PC-3 (cell line): ENCODE data around the gene ADD1. TPM values are rescaled to one million over a fixed set of nuclear protein-coding genes. Genes with fewer than 3 reads are reported as not detected.

ENCODE experiments used
- ATAC-seq: fragments of 200-7000 bp; cut with Tn5 transposase; 2 replicates; pipeline ENCODE4 v1.9.1; 2020; ENCODE audit warnings: mild to moderate bottlenecking, moderate library complexity
- BruUV-seq: library from RNA; stranded (reverse); fragments of 400-500 nt; replicated peaks from 2 replicates; lab custom pipeline; 2021; lab: Mats Ljungman, UMichigan
- CTCF ChIA-PET: fragments of 300-600 bp; sonication (Branson Sonifier 250); formaldehyde crosslinking; loops from one replicate; lab custom pipeline; 2022; ENCODE audit warnings: antibody characterized with exemption; lab: Charles Lee
- POLR2A ChIA-PET: fragments of 300-600 bp; sonication (Branson Sonifier 250); formaldehyde crosslinking; loops from one replicate; lab custom pipeline; 2022; ENCODE audit warnings: antibody characterized with exemption; ENCODE audit not compliant: unreplicated experiment; lab: Charles Lee
- DNase-seq: peaks from one replicate; pipeline ENCODE4 v3.0.0-alpha.2; 2015
- H2AFZ ChIP-seq: fragments of 300-600 bp; sonication (generic); 2 replicates; pipeline ENCODE4 v1.6.0; 2016; ENCODE audit warnings: antibody characterized with exemption, low read length
- H3F3A ChIP-seq: fragments of 300-600 bp; sonication (generic); one replicate; pipeline ENCODE4 v1.6.0; 2017; ENCODE audit warnings: antibody characterized with exemption, low read length, control low read depth, mild to moderate bottlenecking; ENCODE audit not compliant: unreplicated experiment
- H3K27ac ChIP-seq: fragments of 300-600 bp; sonication (generic); 2 replicates; pipeline ENCODE4 v1.5.1; 2016; ENCODE audit warnings: mild to moderate bottlenecking, low read length
- H3K27me3 ChIP-seq: fragments of 300-600 bp; sonication (generic); 2 replicates; pipeline ENCODE4 v1.6.1; 2016; ENCODE audit warnings: low read length, mixed read lengths
- H3K36me3 ChIP-seq: fragments of 300-600 bp; sonication (generic); 2 replicates; pipeline ENCODE4 v1.6.1; 2016; ENCODE audit warnings: low read depth, mixed run types, low read length, mixed read lengths
- H3K4me1 ChIP-seq: fragments of 300-600 bp; sonication (generic); 2 replicates; pipeline ENCODE4 v1.5.1; 2016; ENCODE audit warnings: low read length; ENCODE audit not compliant: insufficient read depth
- H3K4me2 ChIP-seq: fragments of 300-600 bp; sonication (generic); 2 replicates; pipeline ENCODE4 v1.6.0; 2016; ENCODE audit warnings: low read length
- H3K4me3 ChIP-seq: fragments of 300-600 bp; sonication (generic); 2 replicates; pipeline ENCODE4 v1.5.1; 2016; ENCODE audit warnings: mild to moderate bottlenecking, low read length, mixed read lengths
- H3K79me2 ChIP-seq: fragments of 300-600 bp; sonication (generic); 2 replicates; pipeline ENCODE4 v1.6.1; 2017; ENCODE audit warnings: low read length, mixed read lengths
- H3K9ac ChIP-seq: fragments of 300-600 bp; sonication (generic); 2 replicates; pipeline ENCODE4 v1.6.0; 2016; ENCODE audit warnings: mild to moderate bottlenecking, low read length
- H3K9me2 ChIP-seq: fragments of 300-600 bp; sonication (generic); replicated peaks from 2 replicates; pipeline ENCODE4 v1.6.1; 2016; ENCODE audit warnings: mixed run types, low read length, mixed read lengths
- H3K9me3 ChIP-seq: fragments of 300-600 bp; sonication (generic); 2 replicates; pipeline ENCODE4 v1.6.1; 2016; ENCODE audit warnings: low read length, mixed read lengths
- H4K20me1 ChIP-seq: fragments of 300-600 bp; sonication (generic); 2 replicates; pipeline ENCODE4 v1.6.1; 2016; ENCODE audit warnings: low read length, mixed read lengths
- CTCF ChIP-seq: fragments of 300-600 bp; sonication (generic); conservative IDR thresholded peaks from 2 replicates; pipeline ENCODE4 v1.5.1; 2017; ENCODE audit warnings: antibody characterized with exemption, low read depth, mild to moderate bottlenecking, low read length
- EZH2 ChIP-seq: fragments of 300-600 bp; sonication (generic); IDR thresholded peaks from one replicate; pipeline ENCODE4 v1.6.1; 2017; ENCODE audit warnings: antibody characterized with exemption, mild to moderate bottlenecking, low read length; ENCODE audit not compliant: unreplicated experiment
- EZH2phosphoT487 ChIP-seq: fragments of 300-600 bp; sonication (generic); IDR thresholded peaks from 2 replicates; pipeline ENCODE4 v1.6.1; 2018; ENCODE audit warnings: mild to moderate bottlenecking, antibody characterized with exemption, low read length, borderline replicate concordance
- intact Hi-C: fragments of 100-400 bp; cut with micrococcal nuclease; formaldehyde crosslinking; loops from 2 replicates; pipeline ENCODE4 v1.9.0; 2023
- total RNA-seq: library from RNA; depleted of rRNA; stranded (reverse); fragments of >200 nt; gene quantifications from 2 replicates; pipeline ENCODE4 v1.2.3, GENCODE V29; 2014

ADD1 gene
- total RNA-seq, 1 experiment from 2014 or later, result 118 TPM

- no peak for ATAC-seq
These were observed 17.0 kb downstream of the ADD1 start for GRCh38 chr4:2860391-2861348.

GRCh38 chr4:2861631-2862436 is 18.2 kb downstream of the ADD1 start:
- intact Hi-C loops, result loop anchor here (1.0 kb wide), 1 partner anchor 33 kb away; no protein-coding TSS in a partner anchor
- Histone ChIP-seq H3K79me2 (peaks cover 88% of the 10 kb centered on the region), H3K36me3 (no peaks in the 10 kb centered on the region), H3F3A (peaks cover 3% of the 10 kb centered on the region), H3K27me3 (no peaks in the 10 kb centered on the region), H3K9me3 (no peaks in the 10 kb centered on the region), H3K4me3 (no peak overlapping the region), H3K9me2 (no peaks in the 10 kb centered on the region), H3K9ac (no peak overlapping the region), H3K4me1 (peaks cover 12% of the 10 kb centered on the region), H3K27ac (no peak overlapping the region), H2AFZ (no peak overlapping the region), H4K20me1 (0 out of 2 replicates have a peak, but pooled peaks cover 4% of the 10 kb centered on the region), H3K4me2 (no peak overlapping the region)
- POLR2A ChIA-PET, result interaction anchor here (0.5 kb wide), 1 partner anchor 125 kb away, joined by 12 read pairs; no protein-coding TSS in a partner anchor
- ATAC-seq (no peak; the same call in 1 of the 2 replicates), DNase-seq (no peak)
- BruUV-seq, result no TSS peak
- CTCF ChIA-PET, result no interaction called here
- no peak for TF ChIP-seq EZH2
- no peak for TF ChIP-seq EZH2phosphoT487
- no peak for TF ChIP-seq CTCF

More at GRCh38 chr4:2860391-2861348, 17.0 kb downstream of the ADD1 start:
- ChIA-PET POLR2A (interaction anchor here (0.5 kb wide), 1 partner anchor 124 kb away, joined by 12 read pairs; no protein-coding TSS in a partner anchor), CTCF (no interaction called here)
- Histone ChIP-seq H3K79me2 (peaks cover 87% of the 10 kb centered on the region), H3K36me3 (no peaks in the 10 kb centered on the region), H2AFZ (no peak overlapping the region), H4K20me1 (0 out of 2 replicates have a peak, but pooled peaks cover 4% of the 10 kb centered on the region), H3K27me3 (no peaks in the 10 kb centered on the region), H3K9ac (no peak overlapping the region), H3K4me1 (peaks cover 12% of the 10 kb centered on the region), H3K4me3 (no peak overlapping the region), H3K9me2 (no peaks in the 10 kb centered on the region), H3K27ac (no peak overlapping the region), H3K9me3 (no peaks in the 10 kb centered on the region), H3F3A (peaks cover 3% of the 10 kb centered on the region), H3K4me2 (no peak overlapping the region)
- no peak for TF ChIP-seq EZH2phosphoT487
- intact Hi-C loops, result no loop called here
- DNase-seq, result no peak
- no TSS peak for BruUV-seq

GRCh38 chr4:2862528-2862927 is 18.9 kb downstream of the ADD1 start:
- Histone ChIP-seq H3K4me1 (peaks cover 12% of the 10 kb centered on the region), H3K79me2 (peaks cover 89% of the 10 kb centered on the region), H3K4me2 (no peak overlapping the region), H3K27ac (no peak overlapping the region), H3K9ac (no peak overlapping the region), H3K9me3 (no peaks in the 10 kb centered on the region), H2AFZ (no peak overlapping the region), H3K27me3 (no peaks in the 10 kb centered on the region), H3K4me3 (no peak overlapping the region), H4K20me1 (0 out of 2 replicates have a peak, but pooled peaks cover 4% of the 10 kb centered on the region), H3F3A (peaks cover 3% of the 10 kb centered on the region), H3K9me2 (no peaks in the 10 kb centered on the region), H3K36me3 (no peaks in the 10 kb centered on the region)
- ATAC-seq (peak; percentile 97), DNase-seq (peak; percentile 45)
- CTCF ChIA-PET, result interaction anchor here (0.7 kb wide), 1 partner anchor 433 kb away, joined by 5 read pairs; no protein-coding TSS in a partner anchor
- no TSS peak for BruUV-seq
- POLR2A ChIA-PET, result no interaction called here
- TF ChIP-seq EZH2phosphoT487 (no peak), EZH2 (no peak), CTCF (no peak)
- intact Hi-C loops, result loop anchor here (1.0 kb wide), 1 partner anchor 33 kb away; no protein-coding TSS in a partner anchor
